ENCODE results near the gene ARG1. TPM values are rescaled to one million over a fixed set of nuclear protein-coding genes. Genes with fewer than 3 reads are reported as not detected.
"Not testable (repeated sequence)": the region's sequence is repeated elsewhere in the genome, so short reads cannot be mapped to it uniquely, and the experiment has no call there.

The ARG1 gene
- 0.15 TPM for polyA plus RNA-seq (2013, experiment 1 of 2)
- not detected for polyA plus RNA-seq (2013, experiment 2 of 2)

DNA sequence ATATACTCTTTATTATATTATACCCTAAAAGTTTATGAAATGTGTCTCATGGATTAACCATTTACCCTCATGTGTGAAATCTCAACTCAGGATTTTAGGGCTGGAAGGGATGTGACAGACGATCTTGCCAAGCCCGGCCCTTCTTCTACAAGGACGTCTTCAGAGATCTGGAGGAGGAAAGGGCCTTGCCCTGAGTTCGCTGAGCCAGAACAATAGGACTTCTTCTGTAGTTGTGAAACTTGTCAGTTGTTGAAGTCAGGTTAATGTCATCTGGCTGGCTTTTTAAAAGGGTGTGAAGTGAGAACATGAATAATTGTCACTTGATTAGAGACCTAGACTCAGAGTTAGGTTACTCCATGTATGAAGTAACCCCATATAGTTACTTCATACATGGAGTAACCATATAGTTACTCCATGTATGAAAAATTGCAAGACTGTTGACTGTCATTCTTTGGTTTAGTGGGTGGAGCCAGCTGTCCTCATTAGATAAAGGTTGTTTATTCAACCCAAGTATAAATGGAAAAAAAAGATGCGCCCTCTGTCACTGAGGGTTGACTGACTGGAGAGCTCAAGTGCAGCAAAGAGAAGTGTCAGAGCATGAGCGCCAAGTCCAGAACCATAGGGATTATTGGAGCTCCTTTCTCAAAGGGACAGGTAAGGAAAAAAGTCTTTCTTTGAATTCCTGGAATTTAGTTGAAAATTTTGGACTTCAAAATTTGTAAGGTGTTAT is at the start of gene ARG1:
Gene ARG1 (plus strand): TSS at position 541 of the 730 bp plus-strand sequence. CDS start 57 bp downstream, at position 598.
- Histone ChIP-seq H3K9me3 (ENCODE audit: insufficient read depth, low read depth, low read length) (no peaks in the 10 kb centered on the region), H3K27ac (ENCODE audit: low read depth, low read length) (no peak within 1 kb of the TSS), H3K36me3 (ENCODE audit: insufficient read depth, low read length) (no peaks in the 10 kb centered on the region), H3K27me3 (ENCODE audit: insufficient read depth, low read length) (no peaks in the 10 kb centered on the region), H3K9ac (ENCODE audit: low read depth, low read length) (no peak within 1 kb of the TSS), H3K4me1 (ENCODE audit: insufficient read depth, low read length) (peaks cover 5% of the 10 kb centered on the region), H3K4me3 (ENCODE audit: low read length) (no peak within 1 kb of the TSS)
- 89% methylated on average over 6 of the region's 6 CpGs for WGBS

DNA sequence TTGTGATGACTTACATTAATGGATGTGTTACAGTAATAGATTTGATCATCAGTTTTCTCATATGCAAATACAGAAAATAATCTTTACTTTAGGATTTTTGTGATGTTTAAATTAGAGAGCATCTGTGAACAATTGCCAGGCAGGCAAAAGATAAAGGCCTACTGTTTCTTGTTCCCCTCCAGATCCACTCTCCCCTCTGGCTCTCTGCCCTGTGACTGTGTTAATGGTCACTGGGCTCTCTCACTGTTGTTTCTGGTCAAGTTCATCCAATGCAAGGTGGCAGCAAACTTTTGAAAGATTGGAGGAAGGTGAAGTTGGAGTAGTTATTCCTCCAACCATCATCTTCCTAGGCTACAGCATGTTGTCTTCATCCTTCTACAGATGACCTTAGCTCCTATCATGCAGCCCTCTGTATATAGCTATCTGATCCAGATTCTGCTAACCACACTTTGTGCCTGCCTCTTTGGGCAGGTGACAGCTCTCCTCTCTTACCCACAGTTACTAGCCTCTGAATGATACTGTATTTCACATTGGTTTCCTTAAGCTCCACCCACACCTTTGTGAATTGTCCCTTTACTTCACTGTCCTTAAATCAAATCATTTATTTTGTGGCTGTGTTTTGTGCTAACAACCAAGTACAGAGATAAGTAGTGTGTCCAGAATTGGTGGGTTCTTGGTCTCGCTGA is 48.9 kb upstream of the ARG1 start:
- no peak overlapping the region for H3K4me3 ChIP-seq (ENCODE audit: low read length)
- H3K9me3 ChIP-seq (ENCODE audit: insufficient read depth, low read depth, low read length): 0 out of 2 replicates have a peak, but pooled peaks cover 2% of the 10 kb centered on the region
- no peaks in the 10 kb centered on the region for H3K36me3 ChIP-seq (ENCODE audit: insufficient read depth, low read length)
- no peaks in the 10 kb centered on the region for H3K4me1 ChIP-seq (ENCODE audit: insufficient read depth, low read length)
- no peaks in the 10 kb centered on the region for H3K27me3 ChIP-seq (ENCODE audit: insufficient read depth, low read length)
- H3K9ac ChIP-seq (ENCODE audit: low read depth, low read length): no peak overlapping the region
- WGBS: 88% methylated on average over 1 of the region's 1 CpG
- no peak overlapping the region for H3K27ac ChIP-seq (ENCODE audit: low read depth, low read length)

DNA sequence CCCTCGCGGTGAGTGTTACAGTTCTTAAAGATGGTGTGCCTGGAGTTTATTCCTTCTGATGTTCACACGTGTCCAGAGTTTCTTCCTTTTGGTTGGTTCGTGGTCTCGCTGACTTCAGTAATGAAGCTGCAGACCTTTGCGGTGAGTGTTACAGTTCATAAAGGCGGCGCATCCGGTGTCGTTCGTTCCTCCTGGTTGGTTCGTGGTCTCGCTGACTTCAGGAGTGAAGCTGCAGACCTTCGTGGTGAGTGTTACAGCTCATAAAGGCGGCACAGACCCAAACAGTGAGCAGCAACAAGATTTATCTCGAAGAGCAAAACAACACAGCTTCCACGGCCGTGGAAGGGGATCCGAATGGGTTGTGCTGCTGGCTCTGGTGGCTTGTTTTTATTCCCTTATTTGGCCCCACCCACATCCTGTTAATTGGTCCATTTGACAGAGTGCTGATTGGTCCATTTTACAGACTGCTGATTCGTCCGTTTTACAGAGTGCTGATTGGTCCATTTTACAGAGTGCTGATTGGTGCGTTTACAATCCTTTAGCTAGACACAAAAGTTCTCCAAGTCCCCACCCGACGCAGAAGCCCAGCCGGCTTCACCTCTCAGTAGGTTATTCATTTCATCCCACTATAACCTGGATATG is 48.2 kb upstream of the ARG1 start:
- Histone ChIP-seq H3K4me3 (ENCODE audit: low read length) (no peak overlapping the region), H3K27me3 (ENCODE audit: insufficient read depth, low read length) (no peaks in the 10 kb centered on the region), H3K9me3 (ENCODE audit: insufficient read depth, low read depth, low read length) (0 out of 2 replicates have a peak, but pooled peaks cover 2% of the 10 kb centered on the region), H3K4me1 (ENCODE audit: insufficient read depth, low read length) (no peaks in the 10 kb centered on the region), H3K27ac (ENCODE audit: low read depth, low read length) (no peak overlapping the region), H3K36me3 (ENCODE audit: insufficient read depth, low read length) (no peaks in the 10 kb centered on the region), H3K9ac (ENCODE audit: low read depth, low read length) (no peak overlapping the region)
- WGBS: 96% methylated on average over 23 of the region's 25 CpGs

DNA sequence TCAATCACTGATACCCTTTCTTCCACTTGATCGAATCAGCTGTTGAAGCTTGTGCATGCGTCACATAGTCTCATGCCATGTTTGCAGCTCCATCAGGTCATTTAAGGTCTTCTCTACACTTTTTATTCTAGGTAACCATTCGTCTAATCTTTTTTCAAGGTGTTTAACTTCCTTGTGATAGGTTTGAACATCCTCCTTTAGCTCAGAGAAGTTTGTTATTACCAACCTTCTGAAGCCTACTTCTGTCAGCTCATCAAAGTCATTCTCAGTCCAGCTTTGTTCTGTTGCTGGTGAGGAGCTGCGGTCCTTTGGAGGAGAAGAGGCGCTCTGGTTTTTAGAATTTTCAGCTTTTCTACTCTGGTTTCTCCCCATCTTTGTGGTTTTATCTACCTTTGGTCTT is 42.1 kb upstream of the ARG1 start:
- WGBS: 92% methylated on average over 5 of the region's 5 CpGs
- not testable (repeated sequence) for H3K27ac ChIP-seq (ENCODE audit: low read depth, low read length); H3K9me3 ChIP-seq (ENCODE audit: insufficient read depth, low read depth, low read length); H3K4me1 ChIP-seq (ENCODE audit: insufficient read depth, low read length); H3K36me3 ChIP-seq (ENCODE audit: insufficient read depth, low read length); H3K27me3 ChIP-seq (ENCODE audit: insufficient read depth, low read length); H3K4me3 ChIP-seq (ENCODE audit: low read length); H3K9ac ChIP-seq (ENCODE audit: low read depth, low read length)

DNA sequence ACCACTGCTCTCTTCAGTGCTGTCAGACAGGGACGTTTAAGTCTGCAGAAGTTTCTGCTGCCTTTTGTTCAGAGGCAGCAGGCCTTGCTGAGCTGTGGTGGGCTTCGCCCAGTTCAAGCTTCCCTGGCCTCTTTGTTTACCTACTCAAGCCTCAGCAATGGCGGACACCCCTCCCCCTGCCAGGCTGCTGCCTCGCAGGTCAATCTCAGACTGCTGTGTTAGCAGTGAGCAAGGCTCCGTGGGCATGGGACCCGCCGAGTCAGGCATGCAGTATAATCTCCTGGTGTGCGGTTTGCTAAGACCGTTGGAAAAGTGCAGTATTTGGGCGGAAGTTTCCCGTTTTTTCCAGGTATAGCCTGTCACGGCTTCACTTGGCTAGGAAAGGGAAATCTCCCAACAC is 41.3 kb upstream of the ARG1 start:
- H3K36me3 ChIP-seq (ENCODE audit: insufficient read depth, low read length); H3K9me3 ChIP-seq (ENCODE audit: insufficient read depth, low read depth, low read length); H3K27ac ChIP-seq (ENCODE audit: low read depth, low read length); H3K27me3 ChIP-seq (ENCODE audit: insufficient read depth, low read length); H3K4me3 ChIP-seq (ENCODE audit: low read length); H3K4me1 ChIP-seq (ENCODE audit: insufficient read depth, low read length); H3K9ac ChIP-seq (ENCODE audit: low read depth, low read length): not testable (repeated sequence)
- WGBS: 92% methylated on average over 12 of the region's 12 CpGs

DNA sequence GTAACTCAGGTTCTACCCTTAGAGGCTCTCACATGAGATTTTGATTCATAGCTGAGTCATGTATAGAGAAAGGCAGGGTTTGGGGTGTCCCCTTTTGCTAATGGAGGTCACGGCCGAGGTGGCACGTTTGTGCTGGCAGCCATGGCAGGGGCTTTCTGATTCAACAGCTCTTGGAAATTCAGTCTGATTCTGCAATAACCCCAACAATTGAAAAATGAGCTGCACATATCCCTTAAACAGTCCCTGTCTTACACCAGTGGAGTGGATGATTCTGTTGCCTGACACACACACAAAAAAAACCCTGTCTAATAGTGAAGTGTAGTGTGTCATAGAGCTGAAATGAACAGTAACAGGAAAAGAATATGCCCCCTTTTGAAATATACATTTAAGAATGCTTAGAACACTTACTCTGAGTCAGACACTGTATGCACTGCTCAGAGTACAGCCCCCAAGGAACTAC is 40.4 kb upstream of the ARG1 start:
- Histone ChIP-seq H3K4me3 (ENCODE audit: low read length) (no peak overlapping the region), H3K27me3 (ENCODE audit: insufficient read depth, low read length) (no peaks in the 10 kb centered on the region), H3K36me3 (ENCODE audit: insufficient read depth, low read length) (no peaks in the 10 kb centered on the region), H3K9me3 (ENCODE audit: insufficient read depth, low read depth, low read length) (no peaks in the 10 kb centered on the region), H3K9ac (ENCODE audit: low read depth, low read length) (no peak overlapping the region), H3K4me1 (ENCODE audit: insufficient read depth, low read length) (no peaks in the 10 kb centered on the region; the same call in 1 of the 2 replicates), H3K27ac (ENCODE audit: low read depth, low read length) (no peak overlapping the region)
- WGBS: 95% methylated on average over 3 of the region's 3 CpGs

DNA sequence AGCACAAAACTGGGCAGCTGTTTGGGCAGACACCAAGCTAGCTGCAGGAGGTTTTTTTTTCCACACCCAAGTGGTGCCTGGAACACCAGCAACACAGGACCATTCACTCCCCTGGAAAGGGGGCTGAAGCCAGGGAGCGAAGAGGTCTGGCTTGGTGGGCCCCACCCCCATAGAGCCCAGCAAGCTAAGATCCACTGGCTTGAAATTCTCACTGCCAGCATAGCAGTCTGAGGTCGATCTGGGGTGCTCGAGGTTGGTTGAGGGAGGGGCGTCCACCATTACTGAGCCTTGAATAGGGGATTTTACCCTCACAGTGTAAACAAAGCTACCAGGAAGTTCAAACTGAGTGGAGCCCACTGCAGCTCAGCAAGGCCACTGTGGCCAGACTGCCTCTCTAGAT is 34.4 kb upstream of the ARG1 start:
- not testable (repeated sequence) for H3K4me3 ChIP-seq (ENCODE audit: low read length); H3K27ac ChIP-seq (ENCODE audit: low read depth, low read length); H3K27me3 ChIP-seq (ENCODE audit: insufficient read depth, low read length); H3K9ac ChIP-seq (ENCODE audit: low read depth, low read length); H3K36me3 ChIP-seq (ENCODE audit: insufficient read depth, low read length); H3K4me1 ChIP-seq (ENCODE audit: insufficient read depth, low read length); H3K9me3 ChIP-seq (ENCODE audit: insufficient read depth, low read depth, low read length)
- 94% methylated on average over 4 of the region's 4 CpGs for WGBS

DNA sequence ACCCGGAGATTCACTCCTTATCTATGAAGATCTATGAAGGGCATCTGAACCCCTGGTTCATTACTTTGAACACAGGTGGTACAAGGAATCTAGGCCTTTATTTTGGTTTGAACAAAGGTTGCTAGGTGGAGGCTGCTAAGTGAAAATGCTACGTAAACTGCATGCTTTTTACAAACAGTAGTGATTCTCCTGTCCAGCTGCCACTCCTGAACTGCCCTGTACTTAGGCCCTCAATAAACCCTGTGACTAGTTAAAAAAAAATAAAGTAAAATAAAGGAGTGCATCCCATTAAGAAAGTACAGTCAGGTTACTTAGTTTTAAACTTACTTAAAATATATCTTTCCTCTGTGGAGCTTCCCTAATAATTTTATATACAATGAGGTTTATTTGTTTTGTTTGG is 27.7 kb upstream of the ARG1 start:
- H3K36me3 ChIP-seq (ENCODE audit: insufficient read depth, low read length): no peaks in the 10 kb centered on the region
- no peaks in the 10 kb centered on the region for H3K9me3 ChIP-seq (ENCODE audit: insufficient read depth, low read depth, low read length)
- no peaks in the 10 kb centered on the region for H3K4me1 ChIP-seq (ENCODE audit: insufficient read depth, low read length)
- WGBS: 94% methylated on average over 2 of the region's 2 CpGs
- no peak overlapping the region for H3K9ac ChIP-seq (ENCODE audit: low read depth, low read length)
- no peak overlapping the region for H3K4me3 ChIP-seq (ENCODE audit: low read length)
- H3K27ac ChIP-seq (ENCODE audit: low read depth, low read length): no peak overlapping the region
- no peaks in the 10 kb centered on the region for H3K27me3 ChIP-seq (ENCODE audit: insufficient read depth, low read length)

DNA sequence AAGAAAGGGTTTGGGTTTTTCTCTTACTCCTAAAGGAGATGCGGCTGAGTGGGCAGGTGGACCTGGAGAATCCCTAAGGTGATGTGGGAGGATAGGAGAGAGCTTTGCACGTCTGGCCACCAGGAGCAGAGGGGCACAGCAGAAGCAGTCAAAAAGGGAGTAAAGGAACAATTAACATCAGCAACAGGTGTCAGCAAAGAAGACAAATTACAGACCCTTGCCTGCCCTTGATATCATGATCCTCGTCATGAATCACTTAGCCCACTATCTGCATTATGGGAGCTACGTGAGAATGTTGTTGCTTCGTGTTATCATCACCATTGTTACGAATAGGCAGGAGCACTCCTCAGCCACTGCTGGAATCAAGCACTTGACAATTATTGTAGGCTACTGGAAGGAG is 25.5 kb upstream of the ARG1 start:
- Histone ChIP-seq H3K4me1 (ENCODE audit: insufficient read depth, low read length) (no peaks in the 10 kb centered on the region), H3K9me3 (ENCODE audit: insufficient read depth, low read depth, low read length) (no peaks in the 10 kb centered on the region), H3K27me3 (ENCODE audit: insufficient read depth, low read length) (no peaks in the 10 kb centered on the region), H3K9ac (ENCODE audit: low read depth, low read length) (no peak overlapping the region), H3K27ac (ENCODE audit: low read depth, low read length) (no peak overlapping the region), H3K4me3 (ENCODE audit: low read length) (no peak overlapping the region), H3K36me3 (ENCODE audit: insufficient read depth, low read length) (no peaks in the 10 kb centered on the region)
- WGBS: 85% methylated on average over 6 of the region's 6 CpGs

DNA sequence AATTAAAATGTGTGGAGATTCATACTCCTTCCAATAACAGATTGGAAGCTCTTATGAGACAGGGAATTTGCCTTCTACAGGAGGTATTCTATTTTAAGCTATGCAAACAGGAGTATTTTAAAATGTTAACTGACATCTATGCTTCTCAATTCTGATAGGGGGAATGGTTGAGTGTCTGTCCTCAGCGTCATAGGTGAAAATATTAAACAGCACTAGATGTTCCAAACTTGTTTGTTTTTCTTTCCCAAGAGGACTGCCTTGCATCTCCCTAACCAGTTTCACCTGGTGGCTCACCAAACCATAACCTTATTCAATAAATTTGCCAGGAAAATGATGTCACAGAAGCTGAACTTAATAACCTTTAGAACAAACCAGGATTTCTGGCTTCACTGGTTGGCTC is 24.6 kb upstream of the ARG1 start:
- no peaks in the 10 kb centered on the region for H3K9me3 ChIP-seq (ENCODE audit: insufficient read depth, low read depth, low read length)
- H3K27ac ChIP-seq (ENCODE audit: low read depth, low read length): no peak overlapping the region
- WGBS: 100% methylated on average over 1 of the region's 1 CpG
- H3K4me3 ChIP-seq (ENCODE audit: low read length): no peak overlapping the region
- no peak overlapping the region for H3K9ac ChIP-seq (ENCODE audit: low read depth, low read length)
- H3K4me1 ChIP-seq (ENCODE audit: insufficient read depth, low read length): no peaks in the 10 kb centered on the region
- H3K36me3 ChIP-seq (ENCODE audit: insufficient read depth, low read length): no peaks in the 10 kb centered on the region
- H3K27me3 ChIP-seq (ENCODE audit: insufficient read depth, low read length): no peaks in the 10 kb centered on the region

DNA sequence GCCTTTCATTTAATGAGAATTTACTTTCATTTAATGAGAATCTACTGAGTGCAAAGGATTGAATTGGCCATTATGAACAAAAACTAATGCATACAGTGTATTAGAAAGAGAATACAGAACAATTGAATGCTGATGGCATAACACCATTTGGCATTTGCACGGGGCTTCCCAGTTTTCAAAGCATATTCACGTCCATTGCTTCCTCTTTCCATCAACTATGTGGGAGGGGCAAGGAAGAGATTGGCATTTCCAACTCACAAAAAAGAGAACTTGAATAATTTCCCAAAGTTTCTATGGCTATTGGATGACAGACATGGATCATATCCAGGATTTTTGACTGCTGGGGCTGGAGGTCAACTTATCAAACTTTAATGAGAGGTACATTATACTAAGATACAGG is 23.2 kb upstream of the ARG1 start:
- WGBS: 83% methylated on average over 1 of the region's 2 CpGs
- H3K27ac ChIP-seq (ENCODE audit: low read depth, low read length): no peak overlapping the region

More for the DNA sequence above, 23.2 kb upstream of the ARG1 start:
- no peaks in the 10 kb centered on the region for H3K36me3 ChIP-seq (ENCODE audit: insufficient read depth, low read length)
- no peaks in the 10 kb centered on the region for H3K27me3 ChIP-seq (ENCODE audit: insufficient read depth, low read length)
- H3K4me3 ChIP-seq (ENCODE audit: low read length): no peak overlapping the region
- no peaks in the 10 kb centered on the region for H3K4me1 ChIP-seq (ENCODE audit: insufficient read depth, low read length)
- H3K9ac ChIP-seq (ENCODE audit: low read depth, low read length): no peak overlapping the region
- H3K9me3 ChIP-seq (ENCODE audit: insufficient read depth, low read depth, low read length): no peaks in the 10 kb centered on the region
